OCI-LY7 (cell line): ENCODE measurements around the gene RAPGEF5. TPM values are rescaled to one million over a fixed set of nuclear protein-coding genes. Genes with fewer than 3 reads are reported as not detected.

Experiments used
- BruUV-seq: library from RNA; stranded (reverse); fragments of 400-500 nt; replicated peaks from 2 replicates; lab custom pipeline; 2021; lab: Mats Ljungman, UMichigan
- CTCF ChIA-PET: fragments of 300-600 bp; sonication (Branson Sonifier 250); formaldehyde crosslinking; loops from one replicate; lab custom pipeline; 2022; ENCODE audit warnings: antibody characterized with exemption; ENCODE audit not compliant: unreplicated experiment; lab: Charles Lee
- POLR2A ChIA-PET: fragments of 300-600 bp; sonication (Branson Sonifier 250); formaldehyde crosslinking; loops from one replicate; lab custom pipeline; 2022; ENCODE audit warnings: antibody characterized with exemption; lab: Charles Lee
- DNase-seq: peaks from one replicate; pipeline ENCODE4 v3.0.0-alpha.2; 2015; ENCODE audit warnings: low spot score
- H2AFZ ChIP-seq: fragments of 200-600 bp; sonication (generic), shearing (Covaris generic); 2 replicates; pipeline ENCODE4 v1.6.1; 2014; ENCODE audit warnings: mild to moderate bottlenecking, antibody characterized with exemption, low read length, moderate library complexity
- H3K27ac ChIP-seq: fragments of 200-600 bp; sonication (generic); 2 replicates; pipeline ENCODE4 v1.5.1; 2014; ENCODE audit warnings: mixed run types, low read depth, mild to moderate bottlenecking, moderate library complexity, low read length, inconsistent platforms; ENCODE audit not compliant: poor library complexity, severe bottlenecking
- H3K36me3 ChIP-seq: fragments of 200-600 bp; sonication (generic); 2 replicates; pipeline ENCODE4 v1.6.1; 2014; ENCODE audit warnings: mild to moderate bottlenecking, antibody characterized with exemption, low read length, moderate library complexity, mixed read lengths; ENCODE audit not compliant: insufficient read depth
- H3K4me1 ChIP-seq: fragments of 200-600 bp; sonication (generic); 2 replicates; pipeline ENCODE4 v1.5.1; 2014; ENCODE audit warnings: mild to moderate bottlenecking, low read length; ENCODE audit not compliant: insufficient read depth, poor library complexity, severe bottlenecking
- H3K4me2 ChIP-seq: fragments of 200-600 bp; sonication (generic); 2 replicates; pipeline ENCODE4 v1.6.1; 2014; ENCODE audit warnings: mild to moderate bottlenecking, low read length
- H3K4me3 ChIP-seq: fragments of 200-600 bp; sonication (generic); 2 replicates; pipeline ENCODE4 v1.5.1; 2014; ENCODE audit warnings: mild to moderate bottlenecking, low read depth, low read length; ENCODE audit not compliant: poor library complexity, severe bottlenecking
- H3K79me2 ChIP-seq: fragments of 200-600 bp; sonication (generic); 2 replicates; pipeline ENCODE4 v1.6.1; 2016; ENCODE audit warnings: low read depth, mild to moderate bottlenecking, low read length, moderate library complexity, mixed read lengths; ENCODE audit not compliant: insufficient read depth
- H3K9me2 ChIP-seq: fragments of 200-600 bp; sonication (generic); 2 replicates; pipeline ENCODE4 v1.6.1; 2016; ENCODE audit warnings: mild to moderate bottlenecking, low read length, mixed read lengths; ENCODE audit not compliant: insufficient read depth
- H3K9me3 ChIP-seq: fragments of 200-600 bp; sonication (generic); 2 replicates; pipeline ENCODE4 v1.6.1; 2014; ENCODE audit warnings: mild to moderate bottlenecking, mixed run types, low read length, mixed read lengths
- H4K20me1 ChIP-seq: fragments of 200-600 bp; sonication (generic); 2 replicates; pipeline ENCODE4 v1.6.1; 2014; ENCODE audit warnings: mild to moderate bottlenecking, antibody characterized with exemption, low read length, moderate library complexity, mixed read lengths; ENCODE audit not compliant: insufficient read depth
- EZH2phosphoT487 ChIP-seq: fragments of 200-600 bp; sonication (generic); IDR thresholded peaks from 2 replicates; pipeline ENCODE4 v1.6.1; 2018; ENCODE audit warnings: low read depth, borderline replicate concordance, mild to moderate bottlenecking, mixed run types, antibody characterized with exemption, low read length, moderate library complexity, mixed read lengths
- intact Hi-C: fragments of 100-400 bp; cut with micrococcal nuclease; formaldehyde crosslinking; loops from one replicate; pipeline ENCODE4 v1.10.0; 2022; ENCODE audit not compliant: unreplicated experiment
- total RNA-seq, 2 experiments: library from RNA; depleted of rRNA in 1 of 2; stranded (reverse); fragments of >200 nt in 1 of 2; shearing (Covaris generic) in 1 of 2; gene quantifications; 2 replicates each; pipeline ENCODE4 v1.2.3, GENCODE V29; 2014 to 2022
- TF ChIP-seq, protein P1 (sequence below): fragments of 200-600 bp; sonication (generic); conservative IDR thresholded peaks from 2 replicates; pipeline ENCODE4 v1.5.1; 2014; ENCODE audit warnings: mild to moderate bottlenecking, antibody characterized with exemption, low read length, moderate library complexity, mixed read lengths

RAPGEF5 gene
- total RNA-seq, 2 experiments from 2014 or later = 114 to 115 TPM

DNA sequence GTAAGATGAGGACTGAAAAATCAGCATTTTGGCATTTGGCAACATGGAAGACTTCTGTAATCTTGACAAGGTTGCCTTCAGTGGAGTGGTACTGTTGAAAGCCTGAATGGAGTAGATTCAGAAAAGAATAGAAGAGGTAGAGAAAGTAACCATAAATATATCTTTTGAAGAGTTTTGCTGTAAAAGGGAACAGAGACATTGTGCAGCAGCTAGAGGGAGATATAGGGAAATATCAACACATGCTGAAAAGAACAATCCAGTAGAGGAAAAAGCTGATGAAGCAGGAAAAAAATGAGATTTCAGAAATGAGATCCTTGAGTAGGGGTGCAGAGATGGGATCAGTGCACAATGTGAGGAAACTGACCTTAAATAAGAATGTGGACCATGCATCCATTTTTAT, 60.0 kb downstream of the RAPGEF5 start:
- Histone ChIP-seq H3K9me2 (no peaks in the 10 kb centered on the region), H2AFZ (no peak overlapping the region), H3K9me3 (no peaks in the 10 kb centered on the region), H3K4me3 (no peak overlapping the region), H4K20me1 (no peaks in the 10 kb centered on the region), H3K36me3 (peaks cover 99% of the 10 kb centered on the region), H3K27ac (no peak overlapping the region), H3K79me2 (no peaks in the 10 kb centered on the region), H3K4me1 (no peaks in the 10 kb centered on the region), H3K4me2 (no peak overlapping the region)
- DNase-seq = no peak
- ChIA-PET CTCF (interaction anchor here (0.7 kb wide), 1 partner anchor 155 kb away, joined by 4 read pairs; no protein-coding TSS in a partner anchor), POLR2A (interaction anchor here (0.5 to 0.8 kb wide), 2 partner anchors 15 to 112 kb away, joined by 3 read pairs; no protein-coding TSS in a partner anchor)
- no TSS peak for BruUV-seq
- intact Hi-C loops = no loop called here
- TF ChIP-seq, protein P1, sequence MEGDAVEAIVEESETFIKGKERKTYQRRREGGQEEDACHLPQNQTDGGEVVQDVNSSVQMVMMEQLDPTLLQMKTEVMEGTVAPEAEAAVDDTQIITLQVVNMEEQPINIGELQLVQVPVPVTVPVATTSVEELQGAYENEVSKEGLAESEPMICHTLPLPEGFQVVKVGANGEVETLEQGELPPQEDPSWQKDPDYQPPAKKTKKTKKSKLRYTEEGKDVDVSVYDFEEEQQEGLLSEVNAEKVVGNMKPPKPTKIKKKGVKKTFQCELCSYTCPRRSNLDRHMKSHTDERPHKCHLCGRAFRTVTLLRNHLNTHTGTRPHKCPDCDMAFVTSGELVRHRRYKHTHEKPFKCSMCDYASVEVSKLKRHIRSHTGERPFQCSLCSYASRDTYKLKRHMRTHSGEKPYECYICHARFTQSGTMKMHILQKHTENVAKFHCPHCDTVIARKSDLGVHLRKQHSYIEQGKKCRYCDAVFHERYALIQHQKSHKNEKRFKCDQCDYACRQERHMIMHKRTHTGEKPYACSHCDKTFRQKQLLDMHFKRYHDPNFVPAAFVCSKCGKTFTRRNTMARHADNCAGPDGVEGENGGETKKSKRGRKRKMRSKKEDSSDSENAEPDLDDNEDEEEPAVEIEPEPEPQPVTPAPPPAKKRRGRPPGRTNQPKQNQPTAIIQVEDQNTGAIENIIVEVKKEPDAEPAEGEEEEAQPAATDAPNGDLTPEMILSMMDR = peak; percentile 61
- no peak for TF ChIP-seq EZH2phosphoT487

DNA sequence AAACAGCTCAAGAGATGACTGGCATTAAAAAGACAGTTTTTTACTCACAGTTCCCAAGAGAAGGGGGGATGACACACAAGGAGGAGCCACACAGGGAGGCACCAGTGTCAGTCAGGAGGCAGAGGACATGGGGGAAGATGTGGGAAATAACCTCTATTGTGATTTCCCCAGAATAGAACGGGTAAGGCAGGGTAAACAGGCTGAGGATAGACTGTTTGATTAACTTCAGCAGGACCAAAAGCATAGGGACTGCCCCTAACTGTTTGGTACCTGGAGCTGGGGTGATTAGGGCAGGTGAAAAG, 60.7 kb downstream of the RAPGEF5 start:
- CTCF ChIA-PET = interaction anchor here (0.7 kb wide), 1 partner anchor 156 kb away, joined by 4 read pairs; no protein-coding TSS in a partner anchor
- peaks cover 99% of the 10 kb centered on the region for H3K36me3 ChIP-seq
- no peak overlapping the region for H3K4me3 ChIP-seq
- H3K4me2 ChIP-seq = no peak overlapping the region
- H3K9me3 ChIP-seq = no peaks in the 10 kb centered on the region
- no peak for DNase-seq
- H3K4me1 ChIP-seq = no peaks in the 10 kb centered on the region
- intact Hi-C loops = no loop called here
- no TSS peak for BruUV-seq
- H3K9me2 ChIP-seq = no peaks in the 10 kb centered on the region
- H4K20me1 ChIP-seq = no peaks in the 10 kb centered on the region
- no peak overlapping the region for H3K27ac ChIP-seq
- POLR2A ChIA-PET = interaction anchor here (0.8 to 1.3 kb wide), 2 partner anchors 9 to 14 kb away, joined by 3 to 5 read pairs; no protein-coding TSS in a partner anchor
- H2AFZ ChIP-seq = no peak overlapping the region
- TF ChIP-seq EZH2phosphoT487 = no peak
- TF ChIP-seq, protein P1 = no peak
- H3K79me2 ChIP-seq = no peaks in the 10 kb centered on the region

DNA sequence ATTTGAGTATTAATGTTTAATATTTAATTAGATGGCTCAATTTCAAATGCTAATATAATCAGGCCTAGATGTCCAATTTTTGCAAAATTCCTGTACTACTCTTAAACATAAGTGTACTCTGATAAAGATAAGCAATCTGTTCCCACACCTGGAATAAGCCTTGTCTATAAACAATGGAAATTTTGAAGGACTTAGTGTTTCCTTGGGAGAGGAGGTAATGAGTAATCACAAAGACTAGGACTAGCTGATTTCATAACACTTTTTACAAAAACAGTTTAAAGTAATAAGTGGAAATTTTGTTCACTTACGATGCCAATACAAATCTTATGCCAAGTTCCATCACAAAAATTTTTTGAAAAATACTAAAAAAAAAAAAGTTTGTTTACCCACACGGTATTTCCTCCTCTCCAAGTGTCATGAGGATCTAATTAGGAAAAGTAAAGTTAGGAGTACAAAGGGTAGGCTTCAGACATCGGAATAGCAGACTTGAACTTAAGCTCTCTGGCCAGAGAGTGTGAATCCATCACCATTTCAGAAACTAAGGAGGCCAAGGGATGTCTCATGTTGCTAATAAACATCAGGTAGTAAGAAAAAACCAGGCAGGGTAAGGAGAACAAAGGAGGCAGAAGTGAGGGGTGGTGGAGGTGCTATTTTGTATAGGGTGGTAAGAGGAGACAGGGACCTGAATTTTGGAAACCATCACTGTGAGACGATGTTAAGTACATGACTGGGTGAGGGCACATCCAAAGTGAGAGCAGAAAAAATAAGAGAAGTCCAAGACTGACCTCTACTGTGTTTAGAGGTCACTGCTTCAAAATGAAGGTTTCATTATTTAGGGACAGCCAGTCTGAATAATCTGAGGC, 61.3 kb downstream of the RAPGEF5 start:
- Histone ChIP-seq H3K4me1 (no peaks in the 10 kb centered on the region), H4K20me1 (no peaks in the 10 kb centered on the region), H3K4me2 (no peak overlapping the region), H3K9me3 (no peaks in the 10 kb centered on the region), H3K79me2 (no peaks in the 10 kb centered on the region), H3K4me3 (no peak overlapping the region), H2AFZ (no peak overlapping the region), H3K36me3 (peaks cover 99% of the 10 kb centered on the region), H3K9me2 (no peaks in the 10 kb centered on the region), H3K27ac (no peak overlapping the region)
- ChIA-PET CTCF (no interaction called here), POLR2A (interaction anchor here (0.7 to 1.3 kb wide), 3 partner anchors 9 to 143 kb away, joined by 3 to 5 read pairs (median 3); no protein-coding TSS in a partner anchor)
- no TSS peak for BruUV-seq
- TF ChIP-seq, protein P1 = no peak
- no peak for TF ChIP-seq EZH2phosphoT487
- intact Hi-C loops = no loop called here
- no peak for DNase-seq
